Stimulated activated CD4-positive, alpha-beta T cell treated with anti-CD3 and anti-CD28 coated beads, Interleukin-2, amount 100 ng/mL, for 4 hours (primary cell): Measurements from ENCODE around the gene VPS35L.
A peak's percentile ranks its signal among the peaks of the same experiment; 100 is the strongest.

Source experiments
- DNase-seq: peaks from one replicate; pipeline ENCODE4 v3.0.0-alpha.2; 2020; ENCODE audit warnings: low read depth

VPS35L gene

DNA sequence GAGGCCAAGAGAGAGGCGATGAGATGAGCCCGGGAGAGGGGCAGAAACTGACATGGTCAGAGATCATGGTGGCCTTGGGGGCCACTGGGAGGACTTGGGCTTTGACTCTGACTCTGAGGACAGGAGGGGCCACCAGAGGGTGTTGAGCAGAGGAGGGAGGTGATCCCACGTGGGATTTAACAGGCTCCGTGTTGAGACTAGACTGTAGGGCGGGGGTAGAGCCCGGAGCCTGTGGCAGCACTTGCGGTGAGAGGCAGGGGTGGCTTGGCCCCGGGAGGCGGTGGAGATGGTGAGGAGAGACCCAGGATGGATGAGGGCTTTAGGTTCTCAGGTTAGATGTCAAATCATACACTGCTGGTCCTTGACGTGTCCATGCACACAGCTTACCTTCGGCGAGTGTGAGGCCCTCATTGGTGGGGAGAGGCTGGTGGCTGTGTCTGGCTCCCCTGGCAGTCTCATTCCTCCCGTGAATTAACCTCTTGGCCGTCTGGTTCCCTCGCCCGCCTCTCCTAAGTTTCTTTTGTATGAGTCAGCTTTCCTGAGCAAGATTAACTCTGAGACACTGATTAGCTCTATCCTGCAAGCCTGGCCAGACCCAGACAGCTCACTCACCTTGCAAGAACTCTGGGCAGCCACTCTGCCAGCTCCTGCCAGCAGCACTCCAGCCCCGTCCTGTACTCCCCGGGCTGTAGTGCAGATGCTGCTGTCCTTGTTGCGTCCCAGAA lies 39.7 kb downstream of the VPS35L start:
- no peak for DNase-seq

DNA sequence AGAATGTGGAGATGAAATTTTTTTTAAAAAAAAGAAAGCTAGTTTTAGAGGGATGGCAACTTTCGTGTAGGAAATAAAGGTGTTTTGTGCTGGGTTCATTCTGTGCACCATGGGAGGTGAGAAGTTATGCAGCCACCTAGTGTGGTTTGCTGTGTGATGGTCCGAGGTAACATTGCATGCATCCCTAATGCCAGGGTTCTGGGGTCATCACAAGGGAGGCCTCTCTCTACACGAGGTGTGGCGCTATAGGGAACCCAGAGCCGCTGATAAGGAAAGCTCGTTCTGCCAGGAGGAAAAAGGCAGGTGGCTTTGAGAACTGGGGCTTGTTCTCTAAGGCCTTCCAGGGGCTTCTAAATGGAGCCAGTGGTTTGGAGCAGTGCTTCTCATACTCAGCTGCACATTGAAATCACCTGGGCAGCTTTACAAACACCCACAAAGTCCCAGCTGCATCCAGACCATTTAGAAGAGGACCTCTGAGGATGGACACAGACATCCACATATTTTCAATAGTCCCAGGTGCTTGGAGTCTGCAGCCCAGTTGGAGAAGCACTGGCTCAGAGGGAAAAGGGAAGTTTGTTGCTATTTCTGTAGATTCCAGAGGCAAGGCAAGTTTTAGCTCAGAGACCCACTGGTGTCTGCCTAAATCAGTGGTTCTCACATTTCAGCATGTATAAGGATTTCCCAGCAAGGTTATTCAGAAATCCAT lies 43.5 kb downstream of the VPS35L start:
- no peak for DNase-seq

DNA sequence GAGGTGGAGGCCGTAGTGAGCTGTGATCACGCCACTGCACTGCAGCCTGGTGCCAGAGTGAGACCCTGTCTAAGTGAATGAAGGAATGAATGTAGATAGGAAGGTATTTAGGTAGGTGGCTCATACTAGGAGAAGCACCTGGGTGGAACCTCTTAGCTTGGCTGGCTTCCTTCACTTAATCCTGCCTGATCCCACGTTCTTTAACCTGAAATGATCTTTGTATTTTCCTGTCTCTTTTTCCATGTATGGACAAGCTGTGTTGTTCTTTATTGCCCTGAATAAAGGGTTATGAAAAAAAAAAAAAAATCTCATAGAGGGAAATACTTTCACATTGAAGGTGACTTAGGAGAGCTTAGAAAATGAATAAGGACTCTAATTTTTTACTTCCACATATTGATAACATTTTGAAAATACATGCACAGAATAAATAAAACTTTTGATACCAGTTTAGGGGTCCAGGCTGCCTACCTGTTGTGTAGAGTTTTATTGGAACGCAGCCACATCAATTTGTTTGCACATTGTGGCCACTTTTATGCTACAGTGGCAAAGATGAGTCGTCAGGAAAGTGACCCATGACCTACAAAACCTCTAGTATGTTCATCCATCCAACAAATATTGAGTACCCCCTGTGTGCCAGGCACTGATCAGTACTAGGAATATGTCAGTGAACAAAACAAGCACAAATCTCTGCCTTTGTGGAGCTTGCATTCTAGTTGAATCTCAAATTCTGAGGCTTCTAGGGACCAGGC lies 44.6 kb downstream of the VPS35L start:
- DNase-seq: no peak

DNA sequence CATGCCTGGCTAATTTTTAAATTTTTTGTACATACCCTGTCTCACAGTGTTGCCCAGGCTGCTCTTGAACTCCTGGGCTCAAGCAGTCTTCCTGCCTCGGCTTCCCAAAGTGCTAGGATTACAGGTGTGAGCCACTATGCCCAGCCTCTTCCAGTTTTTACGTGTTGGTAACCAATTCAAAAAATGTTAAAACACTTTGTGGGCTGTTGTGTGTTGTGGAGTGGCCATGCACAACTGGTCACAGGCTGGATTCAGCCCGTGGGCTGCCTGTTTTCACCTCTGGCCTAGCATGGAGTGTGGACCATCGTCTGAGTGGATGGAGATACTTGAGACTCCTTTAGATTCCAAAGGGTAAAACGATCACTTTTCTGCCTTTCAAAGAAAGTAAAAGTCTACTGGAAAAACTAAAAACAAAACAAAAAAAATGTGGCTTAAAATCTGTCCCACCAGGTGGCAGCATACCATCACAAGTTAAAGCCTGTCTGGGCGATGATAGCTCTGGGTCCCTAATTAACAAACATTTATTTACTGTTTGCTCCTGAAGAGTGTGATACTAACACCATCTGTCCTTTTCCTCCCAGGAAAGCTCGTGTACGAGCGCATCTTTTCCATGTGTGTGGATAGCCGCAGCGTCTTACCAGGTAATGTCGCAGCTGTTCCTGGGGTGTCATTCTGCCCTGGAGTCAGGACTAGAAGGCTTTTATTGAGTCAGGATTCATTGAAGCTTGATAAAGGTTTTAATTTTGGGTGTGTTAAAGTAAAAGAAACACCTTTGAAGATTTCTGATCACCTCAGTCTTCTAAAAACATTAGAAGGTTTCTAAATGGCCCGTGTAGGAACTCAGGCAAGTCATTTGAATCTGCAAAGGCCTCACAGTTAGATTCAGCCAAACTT lies 45.8 kb downstream of the VPS35L start:
- DNase-seq: peak; percentile 3

DNA sequence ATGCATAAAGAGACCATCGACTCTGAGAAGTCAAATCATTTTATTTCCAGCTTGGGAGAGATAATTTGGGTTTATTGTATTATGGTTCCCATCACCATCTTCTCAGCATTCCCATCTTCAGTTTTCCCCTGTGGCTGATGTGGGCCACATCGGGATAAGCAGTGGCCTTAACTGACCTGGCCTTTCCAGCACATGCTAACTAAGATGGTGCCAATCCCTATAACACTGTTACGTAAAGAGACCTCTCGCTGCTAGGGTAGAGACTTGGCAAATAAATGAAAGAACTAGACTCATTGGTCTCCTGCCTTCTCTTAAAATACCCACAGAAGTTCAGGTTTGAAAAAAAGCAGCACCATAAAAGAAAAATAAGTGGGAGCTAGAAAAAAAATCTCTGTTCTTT lies 49.4 kb downstream of the VPS35L start:
- DNase-seq: no peak

DNA sequence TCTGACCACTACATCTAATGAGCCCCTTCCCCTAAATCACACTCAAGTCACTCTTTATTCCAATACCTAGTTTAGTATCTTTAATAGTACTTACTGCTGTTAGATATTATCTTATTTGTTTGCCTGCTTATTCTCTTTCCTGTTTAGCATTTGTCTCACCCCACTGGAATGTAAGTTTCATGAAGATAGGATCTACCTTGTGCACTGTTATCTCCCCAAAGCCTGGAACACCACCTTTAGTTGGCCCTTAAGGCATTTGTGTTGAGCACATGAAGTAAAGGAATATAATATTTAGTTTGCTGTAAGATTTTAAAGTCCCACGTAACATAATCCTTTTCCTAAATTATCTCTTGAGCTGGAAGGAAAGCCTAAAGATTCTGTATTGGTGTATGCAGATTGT lies 50.2 kb downstream of the VPS35L start:
- DNase-seq: no peak

DNA sequence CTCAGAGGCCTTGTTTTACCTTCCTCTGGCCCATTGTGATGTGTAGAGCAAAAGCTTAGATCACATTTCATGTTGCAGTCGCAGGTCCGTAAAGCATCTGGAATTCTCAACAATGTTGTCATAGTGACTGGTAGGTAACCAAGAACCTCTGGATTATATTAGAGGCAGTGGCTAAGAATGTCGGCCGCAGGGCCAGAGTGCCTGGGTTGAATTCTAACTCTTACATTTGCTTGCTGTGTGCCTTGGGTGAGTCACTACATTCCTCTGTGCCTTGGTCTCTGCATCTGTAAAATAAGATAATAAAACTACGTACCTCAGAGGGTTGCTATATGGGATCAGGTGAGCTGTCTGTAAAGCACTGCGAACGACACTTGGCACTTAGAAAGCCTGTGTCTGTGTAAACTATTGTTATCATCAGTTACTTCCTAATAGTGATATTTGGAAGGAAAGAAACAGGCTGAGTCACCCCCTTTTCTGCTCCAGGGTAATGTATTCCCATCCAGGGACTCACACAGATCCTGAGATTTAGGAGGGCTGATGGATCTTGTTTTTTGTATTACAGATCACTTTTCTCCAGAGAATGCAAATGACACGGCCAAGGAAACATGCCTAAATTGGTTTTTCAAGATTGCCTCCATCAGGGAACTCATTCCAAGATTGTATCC lies 52.2 kb downstream of the VPS35L start:
- no peak for DNase-seq

DNA sequence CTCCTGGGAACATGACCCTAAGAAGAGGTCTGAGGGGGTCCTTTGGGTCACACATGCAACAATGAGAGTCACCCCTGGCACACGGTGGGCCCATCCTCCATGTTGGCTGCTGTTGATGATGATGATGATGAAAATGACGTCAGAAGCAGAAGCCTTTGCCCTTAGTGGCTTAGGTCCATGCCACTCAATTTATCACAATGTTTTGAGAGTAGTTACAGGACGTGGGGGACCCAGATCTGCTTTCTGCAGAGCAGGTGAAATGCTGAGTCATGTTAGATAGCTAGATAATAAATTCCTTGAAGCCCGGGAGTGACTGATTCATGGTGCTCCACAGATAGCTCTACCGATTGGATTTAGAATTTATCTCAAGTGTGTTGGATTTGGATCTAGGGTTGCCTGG lies 53.9 kb downstream of the VPS35L start:
- DNase-seq: no peak

DNA sequence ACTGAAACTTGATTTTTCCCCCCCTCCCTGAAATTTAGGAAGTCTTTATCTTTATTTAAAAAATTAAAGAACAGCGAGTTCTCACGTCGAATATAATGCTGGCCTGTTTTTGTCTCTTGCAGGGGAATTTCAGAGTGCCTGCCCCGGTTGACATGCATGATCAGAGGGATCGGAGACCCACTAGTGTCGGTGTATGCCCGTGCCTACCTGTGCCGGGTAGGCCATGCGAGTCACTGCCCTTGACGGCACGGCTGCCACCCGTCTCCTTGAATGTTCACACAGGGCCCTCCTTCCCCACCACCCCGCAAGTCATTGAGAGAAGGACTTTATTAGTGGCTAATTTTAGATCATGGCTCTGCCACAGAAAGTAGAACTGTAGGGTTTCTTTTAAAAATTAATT lies 54.7 kb downstream of the VPS35L start:
- DNase-seq: no peak

DNA sequence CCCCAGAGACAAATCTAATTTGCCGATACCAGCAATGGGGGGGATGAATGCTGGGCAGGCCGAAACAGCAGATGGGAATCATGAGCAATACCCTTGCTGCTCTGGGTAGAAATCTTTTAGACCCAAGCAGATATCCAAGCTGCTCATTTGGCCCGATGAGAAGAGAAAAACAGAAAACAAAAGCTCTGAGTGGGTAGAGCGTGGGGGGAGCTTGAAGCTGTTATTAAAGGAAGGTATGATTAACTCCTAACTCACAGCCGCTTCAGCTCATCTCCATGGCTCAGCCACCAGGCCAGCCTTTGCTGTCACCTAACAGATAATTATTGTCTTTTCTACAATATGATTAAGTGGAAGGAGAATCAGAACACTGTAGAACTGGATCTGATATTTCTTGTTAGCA lies 58.3 kb downstream of the VPS35L start:
- DNase-seq: no peak

DNA sequence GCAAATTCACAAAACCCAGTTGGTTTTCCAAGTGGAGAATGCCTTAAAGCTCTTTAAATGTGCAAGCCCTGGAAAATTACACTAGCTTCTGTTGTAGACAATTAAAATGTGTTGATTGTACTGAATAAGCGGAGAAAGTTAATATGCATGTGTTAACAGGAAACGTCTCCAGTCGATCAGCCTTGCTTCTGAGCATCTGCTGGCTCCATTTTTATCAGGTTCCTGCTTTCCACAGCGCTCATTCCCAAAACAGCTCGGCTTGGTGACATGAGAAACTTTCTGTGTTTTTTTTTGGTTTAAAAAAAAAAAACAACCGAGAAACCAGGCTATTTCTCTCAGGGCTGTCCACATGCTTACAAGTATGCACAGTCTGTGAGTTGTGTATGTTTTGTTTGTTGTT lies 60.7 kb downstream of the VPS35L start:
- DNase-seq: no peak

DNA sequence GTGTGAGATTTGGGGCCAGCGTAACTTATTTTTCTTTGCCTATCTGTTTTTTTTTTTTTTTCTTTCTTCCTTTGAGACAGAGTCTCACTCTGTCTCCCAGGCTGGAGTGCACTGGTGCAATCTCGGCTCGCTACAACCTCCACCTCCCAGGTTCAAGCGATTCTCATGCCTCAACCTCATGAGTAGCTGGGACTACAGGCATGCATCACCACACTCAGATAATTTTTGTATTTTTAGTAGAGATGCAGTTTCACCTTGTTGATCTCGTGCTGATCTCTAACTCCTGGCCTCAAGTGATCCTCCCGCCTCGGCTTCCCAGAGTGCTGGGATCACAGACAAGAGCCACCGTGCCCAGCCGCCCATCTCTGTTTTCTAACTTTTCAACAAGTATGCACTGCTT lies 63.4 kb downstream of the VPS35L start:
- DNase-seq: no peak

DNA sequence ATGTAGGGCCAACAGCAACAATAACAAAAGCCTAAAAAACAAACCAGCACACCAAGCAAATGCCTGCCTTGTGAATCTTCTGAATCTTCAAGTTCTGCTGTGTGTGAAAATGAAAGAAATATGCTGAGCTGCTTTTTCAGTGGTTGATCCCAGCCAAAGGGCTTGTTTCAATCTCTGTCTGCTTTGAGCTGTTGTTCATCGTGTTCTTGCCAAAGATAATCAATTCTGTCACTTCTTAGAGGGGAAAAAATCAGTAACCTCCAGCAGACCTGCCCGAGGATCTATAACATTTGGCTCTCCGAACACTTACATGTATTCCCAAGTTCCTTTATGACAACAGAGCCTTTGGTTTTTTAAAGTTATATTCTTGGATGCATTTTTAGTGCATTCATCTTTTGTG lies 65.9 kb downstream of the VPS35L start:
- DNase-seq: no peak

DNA sequence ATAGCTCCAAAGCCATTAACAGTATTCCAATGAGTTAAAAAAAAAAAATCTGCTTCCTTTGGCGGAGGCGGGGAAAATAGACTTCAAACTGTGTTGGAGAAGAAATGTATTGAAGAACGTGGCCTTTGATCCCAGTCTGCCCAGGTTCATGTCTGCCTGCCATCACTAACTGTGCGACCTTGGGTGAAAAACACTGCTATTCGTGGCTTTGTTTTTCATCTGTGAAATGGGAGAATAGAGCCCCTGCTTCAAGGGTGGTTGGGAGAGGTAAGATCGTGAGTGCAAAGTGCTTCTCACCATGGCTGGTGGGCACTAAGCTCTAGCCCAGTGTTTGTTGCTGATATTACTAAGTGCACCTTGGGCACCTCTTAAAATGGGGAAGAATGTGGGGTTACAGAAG lies 69.5 kb downstream of the VPS35L start:
- DNase-seq: no peak

DNA sequence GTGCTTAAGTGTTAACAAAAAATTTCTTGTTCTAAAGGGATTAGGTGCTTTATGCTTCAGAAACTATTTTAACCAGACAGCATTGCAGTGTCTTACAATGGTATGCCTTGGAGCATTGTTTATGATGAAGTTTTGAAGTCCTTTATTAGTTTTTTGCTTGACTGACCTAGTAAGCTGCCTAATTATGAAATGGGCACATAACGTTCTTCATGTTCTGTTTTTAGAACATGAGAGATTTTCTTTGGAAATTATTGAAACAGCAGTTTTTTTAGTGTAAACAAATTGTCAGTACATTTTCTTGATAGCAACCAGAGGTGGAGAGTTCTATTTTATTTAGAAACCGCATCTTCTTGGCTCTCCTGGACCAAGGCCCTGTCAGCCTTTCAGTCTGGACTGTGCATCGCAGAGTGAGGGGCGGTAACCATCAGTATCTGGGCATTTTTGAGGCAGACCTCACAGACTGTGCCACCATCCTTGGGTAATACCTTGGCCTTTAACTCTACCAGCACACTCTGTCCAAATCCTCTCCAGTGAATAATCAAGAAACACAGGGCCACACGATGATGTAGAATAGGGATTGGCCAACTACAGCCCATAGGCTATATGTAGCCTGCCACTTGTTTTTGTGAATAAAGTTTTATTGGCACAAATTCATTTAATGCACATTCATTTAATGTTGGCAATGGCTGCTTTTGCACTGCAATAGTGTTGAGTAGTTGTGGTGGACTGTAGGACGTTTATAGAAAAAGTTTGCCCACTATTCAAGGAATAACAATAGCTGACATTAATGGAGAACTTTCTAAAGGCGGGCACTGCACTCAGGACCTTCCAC lies 81.1 kb downstream of the VPS35L start:
- no peak for DNase-seq

DNA sequence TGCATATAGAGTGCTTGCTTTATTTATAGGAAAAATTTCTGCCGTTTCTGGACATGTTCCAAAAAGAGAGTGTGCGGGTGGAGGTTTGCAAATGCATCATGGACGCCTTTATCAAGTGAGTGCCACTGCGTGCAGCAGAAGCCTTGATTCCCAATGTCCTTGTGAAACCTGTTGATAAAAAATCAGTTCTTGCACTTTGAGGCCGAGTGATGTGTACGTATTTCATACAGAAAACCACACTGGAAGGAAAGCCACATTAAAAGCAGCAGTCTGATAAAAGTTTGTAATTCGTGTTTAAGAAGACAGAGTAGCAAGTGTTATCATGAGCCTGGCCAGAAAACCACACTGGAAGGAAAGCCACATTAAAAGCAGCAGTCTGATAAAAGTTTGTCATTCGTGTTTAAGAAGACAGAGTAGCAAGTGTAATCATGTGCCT lies 84.5 kb downstream of the VPS35L start:
- no peak for DNase-seq

DNA sequence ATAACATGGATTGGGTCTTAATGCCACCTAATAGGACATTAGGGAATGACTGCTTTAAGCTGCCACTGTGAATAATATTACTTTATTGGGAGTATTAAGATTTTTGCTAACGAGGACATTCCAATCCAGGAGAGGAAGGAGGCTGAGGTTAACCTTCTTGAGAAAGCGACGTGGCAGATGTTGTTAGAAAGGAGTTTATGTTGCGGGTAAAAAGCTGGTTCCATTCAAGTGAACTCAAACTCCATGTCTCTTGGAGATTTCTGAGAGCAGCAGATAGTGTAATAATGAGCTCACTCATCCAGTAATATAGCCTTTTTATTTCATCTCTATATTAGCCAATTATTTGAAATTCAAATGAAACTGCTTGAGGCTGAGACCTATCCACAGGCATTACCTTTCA lies 87.0 kb downstream of the VPS35L start:
- no peak for DNase-seq

DNA sequence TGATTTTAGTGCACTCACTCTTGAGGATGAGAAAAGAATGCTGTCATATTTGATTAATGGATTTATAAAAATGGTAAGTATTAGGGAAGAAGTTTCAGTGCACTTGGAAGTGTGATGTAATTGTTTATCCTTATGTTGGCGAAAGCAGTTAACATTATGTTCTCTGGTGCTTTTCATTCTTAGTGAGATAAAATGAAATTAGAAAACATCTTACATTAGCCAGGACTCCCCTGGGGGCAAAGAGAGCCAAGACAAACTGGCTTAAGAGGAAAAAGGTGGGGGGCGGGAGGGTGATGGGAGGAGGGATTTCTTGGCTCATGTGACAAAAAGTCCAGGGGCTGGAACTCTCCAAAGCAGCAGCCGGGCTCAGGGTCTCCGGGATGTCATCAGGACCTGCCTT lies 89.4 kb downstream of the VPS35L start:
- DNase-seq: no peak

DNA sequence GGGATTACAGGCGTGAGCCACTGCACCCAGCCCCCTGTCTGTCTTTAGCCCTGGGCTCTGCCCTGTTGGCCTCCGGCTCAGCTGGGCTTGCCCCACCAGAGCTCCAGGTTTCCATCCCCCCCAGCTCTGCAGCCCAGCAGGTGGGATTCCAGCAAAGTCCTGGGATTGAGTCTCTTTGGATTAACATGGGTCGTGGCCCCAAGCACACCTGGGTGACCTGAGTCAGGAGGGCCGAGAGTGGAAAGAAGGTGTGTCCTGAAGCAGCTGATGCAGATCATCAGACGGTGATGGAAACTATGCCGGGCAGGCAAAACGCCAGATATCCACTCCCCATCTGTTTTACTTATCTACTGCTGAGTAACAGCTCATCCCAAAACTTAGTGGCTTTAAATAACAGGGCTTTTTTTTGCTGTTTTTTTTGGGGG lies 90.1 kb downstream of the VPS35L start:
- no peak for DNase-seq

DNA sequence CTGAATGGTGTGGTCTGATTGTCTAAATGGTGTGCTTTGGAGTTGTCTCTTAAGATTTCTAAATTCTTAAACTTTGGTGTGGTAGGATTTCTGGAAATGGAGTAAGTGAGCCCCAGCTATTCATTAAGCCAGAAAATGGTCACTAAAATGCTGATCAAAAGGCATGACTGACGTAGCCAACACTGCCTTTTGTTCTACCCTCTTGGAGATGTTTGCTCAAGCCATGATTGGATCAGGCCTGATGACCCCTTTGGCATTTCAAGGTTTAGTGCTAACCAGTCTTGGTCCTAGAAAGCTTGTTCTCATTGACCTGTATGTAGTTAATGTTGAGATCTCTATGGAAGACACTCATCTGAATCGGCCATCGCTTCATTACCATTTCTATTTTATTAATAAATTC lies 94.5 kb downstream of the VPS35L start:
- no peak for DNase-seq

DNA sequence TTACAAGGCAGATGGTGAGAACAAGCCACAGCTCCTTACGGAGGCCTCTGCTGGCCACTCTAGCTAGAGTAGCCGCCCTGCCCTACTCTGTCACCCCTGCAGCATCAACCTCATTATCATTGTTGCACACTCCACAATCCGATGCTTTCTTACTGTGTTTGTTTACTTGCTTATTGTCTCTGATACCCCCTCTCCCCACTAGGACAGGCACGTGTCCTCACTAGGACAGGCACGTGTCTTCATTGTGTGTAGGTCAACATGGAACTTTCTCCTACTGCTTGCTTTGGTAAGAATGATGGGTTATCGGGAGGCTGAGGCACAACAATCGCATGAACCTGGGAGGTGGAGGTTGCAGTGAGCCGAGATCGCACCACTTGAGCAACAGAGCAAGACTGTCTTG lies 98.6 kb downstream of the VPS35L start:
- DNase-seq: no peak
